NB4 (cell line): ENCODE measurements around the gene SIDT1.

Source experiments
- CTCF ChIP-seq: IDR thresholded peaks from one replicate; pipeline ENCODE4 v1.5.1; 2012; ENCODE audit warnings: low read depth, low read length
- MAX ChIP-seq: IDR thresholded peaks from 2 replicates; pipeline ENCODE4 v1.6.1; 2011; ENCODE audit warnings: low read depth, low read length
- MYC ChIP-seq: IDR thresholded peaks from 2 replicates; pipeline ENCODE4 v1.6.1; 2011; ENCODE audit warnings: low read depth, low read length
- POLR2A ChIP-seq: IDR thresholded peaks from 2 replicates; pipeline ENCODE4 v1.6.1; 2011; ENCODE audit warnings: mild to moderate bottlenecking; ENCODE audit not compliant: insufficient read length; ENCODE audit errors: extremely low read depth

GRCh38 chr3:113614402-113614801 is 82.0 kb downstream of the SIDT1 start:
- TF ChIP-seq CTCF (no peak), POLR2A (no peak), MYC (no peak), MAX (no peak)
